ENCODE results near the gene BCL7C. TPM values are rescaled to one million over a fixed set of nuclear protein-coding genes. Genes with fewer than 3 reads are reported as not detected.
"Not testable (repeated sequence)": the region's sequence is repeated elsewhere in the genome, so short reads cannot be mapped to it uniquely, and the experiment has no call there.

Gene BCL7C
- total RNA-seq, 4 donors from 2014 or later, result 39.2 to 48.7 (median 42.0) TPM

DNA sequence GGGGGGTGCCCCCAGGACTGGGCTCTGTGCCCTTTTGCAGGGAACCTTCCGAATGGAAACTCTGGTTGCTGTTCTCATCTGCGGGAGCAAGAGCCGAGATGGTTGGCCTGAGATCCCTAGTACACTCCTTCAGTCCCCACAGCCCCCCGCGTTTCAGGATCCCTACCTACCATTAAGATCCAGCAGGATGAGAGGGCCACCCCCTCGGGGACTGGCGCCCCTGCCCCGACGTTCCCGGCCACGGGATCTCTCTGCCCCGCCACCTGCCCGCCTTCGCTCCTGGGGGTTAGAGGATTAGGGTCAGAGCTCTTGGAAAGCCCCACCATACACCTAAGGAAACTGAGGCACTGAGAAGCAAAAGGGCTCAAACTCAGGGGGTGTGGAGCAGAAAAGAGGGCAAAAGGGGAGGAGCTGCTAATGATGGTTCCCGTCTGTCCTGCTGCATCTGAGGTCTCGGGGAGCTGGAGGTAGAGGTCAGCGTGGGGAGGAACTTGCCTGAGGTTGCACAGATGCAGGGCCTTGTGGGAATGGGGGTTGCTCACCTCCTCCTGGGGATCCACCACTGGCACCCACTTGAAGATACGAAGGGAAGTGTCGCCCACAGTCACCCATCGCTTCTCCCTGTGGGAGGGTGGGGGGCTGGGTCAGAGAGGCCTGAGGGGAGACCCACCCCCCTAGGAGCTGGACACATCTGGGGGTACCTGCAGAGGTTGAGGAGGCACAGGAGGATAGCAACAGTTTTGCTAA lies 1.0 kb downstream of the BCL7C start:
- TF ChIP-seq, protein P1, sequence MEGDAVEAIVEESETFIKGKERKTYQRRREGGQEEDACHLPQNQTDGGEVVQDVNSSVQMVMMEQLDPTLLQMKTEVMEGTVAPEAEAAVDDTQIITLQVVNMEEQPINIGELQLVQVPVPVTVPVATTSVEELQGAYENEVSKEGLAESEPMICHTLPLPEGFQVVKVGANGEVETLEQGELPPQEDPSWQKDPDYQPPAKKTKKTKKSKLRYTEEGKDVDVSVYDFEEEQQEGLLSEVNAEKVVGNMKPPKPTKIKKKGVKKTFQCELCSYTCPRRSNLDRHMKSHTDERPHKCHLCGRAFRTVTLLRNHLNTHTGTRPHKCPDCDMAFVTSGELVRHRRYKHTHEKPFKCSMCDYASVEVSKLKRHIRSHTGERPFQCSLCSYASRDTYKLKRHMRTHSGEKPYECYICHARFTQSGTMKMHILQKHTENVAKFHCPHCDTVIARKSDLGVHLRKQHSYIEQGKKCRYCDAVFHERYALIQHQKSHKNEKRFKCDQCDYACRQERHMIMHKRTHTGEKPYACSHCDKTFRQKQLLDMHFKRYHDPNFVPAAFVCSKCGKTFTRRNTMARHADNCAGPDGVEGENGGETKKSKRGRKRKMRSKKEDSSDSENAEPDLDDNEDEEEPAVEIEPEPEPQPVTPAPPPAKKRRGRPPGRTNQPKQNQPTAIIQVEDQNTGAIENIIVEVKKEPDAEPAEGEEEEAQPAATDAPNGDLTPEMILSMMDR (IDR thresholded peaks at IDR 0.05), result no peak
- no peak for TF ChIP-seq POLR2A (IDR thresholded peaks at IDR 0.05)
- TF ChIP-seq POLR2AphosphoS5 (IDR thresholded peaks at IDR 0.05), result no peak
- no peak for TF ChIP-seq EP300 (IDR thresholded peaks at IDR 0.05)
- ATAC-seq, result no peak
- Histone ChIP-seq H3K36me3 (peaks cover 0 to 48% of the 10 kb centered on the region in 2 donors), H3K27me3 (no peaks in the 10 kb centered on the region), H3K4me3 (peak overlapping the region; percentile 79 to 86), H3K4me1 (peaks cover 0 to 44% (median 28%) of the 10 kb centered on the region in 3 donors), H3K27ac (peak overlapping the region in 3 of 4 donors; percentile 97 to 99 (median 98)), H3K9me3 (no peaks in the 10 kb centered on the region)
- WGBS, 2 donors (ENCODE audit: low coverage in 1 of 2), result 17 to 90% methylated on average over 1 to 2 of the region's 20 CpGs

DNA sequence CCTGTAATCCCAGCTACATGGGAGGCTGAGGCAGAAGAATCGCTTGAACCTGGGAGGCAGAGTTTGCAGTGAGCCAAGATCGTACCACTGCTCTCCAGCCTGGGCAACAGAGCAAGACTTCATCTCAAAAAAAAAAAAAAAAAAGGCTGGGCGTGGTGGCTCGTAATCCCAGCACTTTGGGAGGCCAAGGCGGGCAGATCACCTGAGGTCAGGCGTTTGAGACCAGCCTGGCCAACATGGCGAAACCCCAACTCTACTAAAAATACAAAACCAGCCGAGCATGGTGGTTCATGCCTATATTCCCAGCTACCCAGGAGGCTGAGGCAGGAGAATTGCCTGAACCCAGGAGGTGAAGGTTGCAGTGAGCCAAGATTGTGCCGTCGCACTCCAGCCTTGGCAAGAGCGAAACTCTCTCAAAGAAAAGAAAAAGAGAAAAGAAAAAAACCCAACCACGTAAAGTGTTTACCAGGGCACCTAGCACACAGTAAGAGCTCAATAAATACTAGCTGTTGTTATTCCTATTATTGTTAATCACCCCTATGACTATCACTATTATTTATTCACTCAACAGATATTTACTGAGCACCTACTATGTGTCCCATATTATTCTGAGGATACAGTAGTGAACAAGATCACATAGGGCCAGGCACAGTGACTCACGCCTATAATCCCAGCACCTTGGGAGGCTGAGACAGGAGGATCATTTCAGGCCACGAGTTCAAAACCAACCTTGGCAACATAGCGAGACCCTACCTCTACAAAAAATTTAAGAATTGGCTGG lies 2.6 kb downstream of the BCL7C start:
- Histone ChIP-seq H3K4me1 (peaks cover 0 to 36% (median 22%) of the 10 kb centered on the region in 3 donors), H3K36me3 (peaks cover 0 to 64% of the 10 kb centered on the region in 2 donors)
- WGBS, 2 donors (ENCODE audit: low coverage in 1 of 2), result 89 to 94% methylated on average over 5 to 8 of the region's 15 CpGs
- H3K27ac ChIP-seq, ATAC-seq, H3K4me3 ChIP-seq, H3K9me3 ChIP-seq, H3K27me3 ChIP-seq: not testable (repeated sequence)

DNA sequence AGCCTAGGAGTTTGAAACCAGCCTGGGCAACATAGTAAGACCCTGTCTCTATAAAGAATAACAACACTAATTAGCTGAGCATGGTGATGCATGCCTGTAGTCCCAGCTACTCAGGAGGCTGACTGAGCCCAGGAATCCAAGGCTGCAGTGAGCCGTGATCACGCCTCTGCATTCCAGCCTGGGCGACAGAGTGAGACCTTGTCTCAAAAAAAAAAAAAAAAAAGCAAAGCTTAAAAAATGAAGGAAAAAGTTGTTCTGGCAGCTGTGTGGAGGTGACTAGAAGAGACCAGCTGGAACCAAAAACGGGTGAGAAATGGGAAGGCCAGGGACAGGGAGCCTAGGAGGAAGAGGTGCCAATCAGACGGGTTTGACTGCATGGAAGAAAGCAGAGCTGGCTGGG lies 4.2 kb downstream of the BCL7C start:
- TF ChIP-seq EP300 (IDR thresholded peaks at IDR 0.05), result no peak
- TF ChIP-seq POLR2A (IDR thresholded peaks at IDR 0.05), result no peak
- no peak for TF ChIP-seq POLR2AphosphoS5 (IDR thresholded peaks at IDR 0.05)
- TF ChIP-seq, protein P1 (IDR thresholded peaks at IDR 0.05), result no peak
- Histone ChIP-seq H3K27me3 (no peaks in the 10 kb centered on the region), H3K36me3 (peaks cover 0 to 79% of the 10 kb centered on the region in 2 donors), H3K4me3 (no peak overlapping the region), H3K4me1 (peaks cover 0 to 21% (median 13%) of the 10 kb centered on the region in 3 donors), H3K27ac (no peak overlapping the region), H3K9me3 (no peaks in the 10 kb centered on the region)
- ATAC-seq, result no peak
- 69 to 79% methylated on average over 3 to 5 of the region's 5 CpGs for WGBS, 2 donors (ENCODE audit: low coverage in 1 of 2)

DNA sequence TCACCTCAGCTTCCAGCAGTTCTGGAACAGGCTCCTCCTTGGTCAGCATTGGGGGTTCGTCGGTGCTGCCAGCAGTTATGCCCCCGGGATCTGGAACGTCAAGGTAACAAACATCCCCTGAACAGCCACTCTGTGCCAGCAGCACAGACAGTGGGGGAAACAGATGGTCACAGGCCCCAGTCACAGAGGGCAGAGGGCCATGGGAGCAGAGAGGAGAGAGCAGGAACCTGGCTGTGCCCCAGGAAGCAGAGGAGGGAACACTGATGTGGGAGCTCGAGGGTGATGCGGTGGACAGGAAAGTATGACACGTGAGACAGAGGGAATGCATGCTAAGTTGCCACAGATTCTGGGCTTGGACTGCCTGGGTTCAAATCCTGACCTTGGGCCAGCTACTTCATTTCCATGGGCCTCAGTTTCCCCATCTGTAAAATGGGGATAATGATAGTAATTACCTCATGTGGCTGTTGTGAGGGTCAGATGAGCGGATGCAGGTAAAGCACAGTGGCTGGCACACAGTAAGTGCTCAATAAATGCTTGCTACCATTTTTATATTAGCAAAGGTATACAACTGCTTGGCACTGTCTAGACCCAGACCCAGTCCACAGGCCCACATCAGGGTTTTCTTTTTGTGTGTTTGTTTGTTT lies 4.9 kb downstream of the BCL7C start:
- Histone ChIP-seq H3K4me3 (no peak overlapping the region), H3K27me3 (no peaks in the 10 kb centered on the region), H3K27ac (no peak overlapping the region), H3K9me3 (no peaks in the 10 kb centered on the region), H3K36me3 (peaks cover 0 to 86% of the 10 kb centered on the region in 2 donors), H3K4me1 (peaks cover 0 to 14% (median 9%) of the 10 kb centered on the region in 3 donors)
- 86 to 89% methylated on average over 3 to 4 of the region's 8 CpGs for WGBS, 2 donors (ENCODE audit: low coverage in 1 of 2)
- ATAC-seq, result peak; percentile 22
- TF ChIP-seq, protein P1 (IDR thresholded peaks at IDR 0.05), result no peak
- TF ChIP-seq EP300 (IDR thresholded peaks at IDR 0.05) (no peak), POLR2AphosphoS5 (IDR thresholded peaks at IDR 0.05) (no peak), POLR2A (IDR thresholded peaks at IDR 0.05) (no peak)

DNA sequence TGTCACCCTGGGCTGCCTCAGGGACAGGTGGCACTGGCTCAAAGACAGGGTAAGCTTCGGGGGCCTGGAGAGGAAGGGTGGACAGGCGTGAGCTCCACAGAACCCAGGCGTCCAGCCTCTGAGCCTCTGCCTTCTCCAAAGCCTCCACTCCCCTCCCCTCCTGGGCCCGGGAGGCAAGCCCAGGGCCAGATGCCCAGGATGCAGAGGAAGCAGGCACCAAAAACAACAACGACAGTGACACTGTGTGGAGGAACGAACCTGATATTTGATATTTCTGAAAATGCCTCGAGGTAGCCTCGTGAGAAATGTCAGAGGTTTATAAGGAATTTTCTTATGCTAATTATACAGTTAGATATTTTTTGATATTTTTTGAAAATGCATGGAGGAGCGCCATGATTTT lies 6.0 kb downstream of the BCL7C start:
- no peak for ATAC-seq
- 62 to 83% methylated on average over 4 to 5 of the region's 9 CpGs for WGBS, 2 donors (ENCODE audit: low coverage in 1 of 2)

More for the DNA sequence above, 6.0 kb downstream of the BCL7C start:
- Histone ChIP-seq H3K27ac (no peak overlapping the region), H3K4me1 (peaks cover 0 to 8% (median 5%) of the 10 kb centered on the region in 3 donors), H3K36me3 (peaks cover 0 to 93% of the 10 kb centered on the region in 2 donors), H3K4me3 (no peak overlapping the region), H3K9me3 (no peaks in the 10 kb centered on the region), H3K27me3 (no peaks in the 10 kb centered on the region)
- TF ChIP-seq, protein P1 (IDR thresholded peaks at IDR 0.05), result no peak
- no peak for TF ChIP-seq POLR2AphosphoS5 (IDR thresholded peaks at IDR 0.05)
- no peak for TF ChIP-seq EP300 (IDR thresholded peaks at IDR 0.05)
- no peak for TF ChIP-seq POLR2A (IDR thresholded peaks at IDR 0.05)
